Naive thymus-derived CD4-positive, alpha-beta T cell (primary cell): ENCODE measurements around the gene LRRC74A. TPM values are rescaled to one million over a fixed set of nuclear protein-coding genes. Genes with fewer than 3 reads are reported as not detected.

Source experiments
- ATAC-seq: fragments of 150-1000 bp; cut with Tn5 transposase; 2 replicates; pipeline ENCODE4 v1.10.0; 2021; ENCODE audit warnings: mild to moderate bottlenecking, moderate library complexity
- CTCF ChIA-PET: fragments of 350-600 bp; sonication (Branson Sonifier 250); formaldehyde crosslinking; loops from one replicate; lab custom pipeline; 2021; ENCODE audit warnings: antibody characterized with exemption; lab: Charles Lee
- POLR2A ChIA-PET: fragments of 350-600 bp; sonication (Branson Sonifier 250); formaldehyde crosslinking; loops from one replicate; lab custom pipeline; 2021; ENCODE audit warnings: antibody characterized with exemption, inconsistent platforms; lab: Charles Lee
- DNase-seq, 9 donors: peaks; one replicate each; pipeline versions ENCODE4 v3.0.0 to v3.0.0-alpha.2; 2020 to 2022; ENCODE audit warnings: mixed read lengths in 1 of 9
- H3K27ac ChIP-seq: one replicate; pipeline ENCODE4 v1.7.0; 2013; ENCODE audit warnings: mild to moderate bottlenecking, low read depth, low read length, moderate library complexity
- H3K27me3 ChIP-seq, 2 donors: one replicate each; pipeline ENCODE4 v1.7.0; 2013; ENCODE audit warnings: low read length in 2 of 2, mild to moderate bottlenecking in 2 of 2, moderate library complexity in 2 of 2; ENCODE audit not compliant: control insufficient read depth in 2 of 2, insufficient read depth in 2 of 2
- H3K36me3 ChIP-seq, 3 experiments: 1 replicate in 2 of 3; 2 replicates in 1 of 3; pipeline ENCODE4 v1.7.0; 2013; ENCODE audit warnings: low read length in 3 of 3, mild to moderate bottlenecking in 3 of 3, moderate library complexity in 1 of 3; ENCODE audit not compliant: insufficient read depth in 3 of 3, control insufficient read depth in 2 of 3
- H3K4me1 ChIP-seq, 2 donors: one replicate each; pipeline ENCODE4 v1.7.0; 2013; ENCODE audit warnings: low read length in 2 of 2, mild to moderate bottlenecking in 2 of 2, moderate library complexity in 1 of 2; ENCODE audit not compliant: control insufficient read depth in 2 of 2, insufficient read depth in 2 of 2
- H3K4me3 ChIP-seq: 2 replicates; pipeline ENCODE4 v1.7.0; 2013; ENCODE audit warnings: mild to moderate bottlenecking, low read length
- H3K9me3 ChIP-seq, 3 experiments: 1 replicate in 2 of 3; 2 replicates in 1 of 3; pipeline ENCODE4 v1.7.0; 2013; ENCODE audit warnings: low read length in 3 of 3; ENCODE audit not compliant: control insufficient read depth in 2 of 3
- H3K27ac Mint-ChIP-seq, 9 donors: one replicate each; pipeline ENCODE4 v1.8.0; 2020 to 2022; ENCODE audit warnings: mixed read lengths in 9 of 9, mild to moderate bottlenecking in 8 of 9, moderate library complexity in 5 of 9, inconsistent platforms in 2 of 9
- H3K27me3 Mint-ChIP-seq, 5 donors: one replicate each; pipeline ENCODE4 v1.8.0; 2021 to 2022; ENCODE audit warnings: mixed read lengths in 5 of 5, mild to moderate bottlenecking in 1 of 5
- H3K36me3 Mint-ChIP-seq, 5 donors: one replicate each; pipeline ENCODE4 v1.8.0; 2020 to 2022; ENCODE audit warnings: mixed read lengths in 5 of 5, mild to moderate bottlenecking in 3 of 5, inconsistent platforms in 1 of 5
- H3K4me1 Mint-ChIP-seq, 7 donors: one replicate each; pipeline ENCODE4 v1.8.0; 2020 to 2022; ENCODE audit warnings: mixed read lengths in 7 of 7, mild to moderate bottlenecking in 3 of 7, inconsistent platforms in 1 of 7
- H3K4me3 Mint-ChIP-seq, 10 donors: one replicate each; pipeline ENCODE4 v1.8.0; 2020 to 2022; ENCODE audit warnings: mild to moderate bottlenecking in 10 of 10, mixed read lengths in 10 of 10, moderate library complexity in 6 of 10, inconsistent platforms in 2 of 10
- H3K9me3 Mint-ChIP-seq, 11 donors: one replicate each; pipeline ENCODE4 v1.8.0; 2020 to 2022; ENCODE audit warnings: mixed read lengths in 11 of 11, mild to moderate bottlenecking in 4 of 11, inconsistent platforms in 1 of 11, moderate library complexity in 1 of 11
- intact Hi-C, 2 donors: fragments of 100-400 bp; cut with micrococcal nuclease; formaldehyde crosslinking; loops; one replicate each; pipeline ENCODE4 v1.15.1; 2023
- polyA plus RNA-seq, 2 donors: library from polyadenylated mRNA; unstranded; fragments of 300-500 nt; fragmentation: Illumina TruSeq; gene quantifications; one replicate each; pipeline ENCODE4 v1.2.3, GENCODE V29; 2021
- total RNA-seq, 6 experiments: library from RNA in 5 of 6; stranded (reverse) in 5 of 6; gene quantifications; 1 replicate in 5 of 6; 2 replicates in 1 of 6; pipeline ENCODE4 v1.2.3 and lab custom pipeline; 2021 to 2026

LRRC74A gene
- total and polyA plus RNA-seq, 7 experiments from 2014 or later: not detected

- ATAC-seq (no peak), DNase-seq (no peak)
- Mint-ChIP-seq H3K27me3 (no peaks in the 10 kb centered on the region), H3K4me3 (no peak overlapping the region), H3K4me1 (peaks cover 13 to 39% (median 33%) of the 10 kb centered on the region in 7 donors), H3K27ac (no peak overlapping the region), H3K9me3 (no peaks in the 10 kb centered on the region), H3K36me3 (peaks cover 22 to 70% (median 35%) of the 10 kb centered on the region in 5 donors)
- Histone ChIP-seq H3K9me3 (no peaks in the 10 kb centered on the region), H3K4me1 (peaks cover 8 to 10% of the 10 kb centered on the region in 2 donors), H3K36me3 (peaks cover 12 to 66% (median 16%) of the 10 kb centered on the region in 3 experiments), H3K4me3 (no peak overlapping the region), H3K27ac (no peak overlapping the region), H3K27me3 (no peaks in the 10 kb centered on the region)
- POLR2A ChIA-PET: interaction anchor here (0.5 kb wide), 1 partner anchor 98 kb away, joined by 5 read pairs; no protein-coding TSS in a partner anchor
- intact Hi-C loops: no loop called here
- CTCF ChIA-PET: no interaction called here
These were observed 19.8 kb upstream of the LRRC74A start for GRCh38 chr14:76806446-76806845.

- Histone ChIP-seq H3K27me3 (no peaks in the 10 kb centered on the region), H3K4me3 (no peak overlapping the region), H3K27ac (no peak overlapping the region), H3K36me3 (peaks cover 10 to 57% (median 12%) of the 10 kb centered on the region in 3 experiments), H3K4me1 (peaks cover 15 to 17% of the 10 kb centered on the region in 2 donors), H3K9me3 (no peaks in the 10 kb centered on the region)
- no peak overlapping the region for H3K27ac Mint-ChIP-seq
- ChIA-PET CTCF (no interaction called here), POLR2A (no interaction called here)
- H3K36me3 Mint-ChIP-seq: peaks cover 13 to 58% (median 25%) of the 10 kb centered on the region in 5 donors
- DNase-seq: no peak
- intact Hi-C loops: no loop called here
- no peaks in the 10 kb centered on the region for H3K27me3 Mint-ChIP-seq
- no peak overlapping the region for H3K4me3 Mint-ChIP-seq
- H3K4me1 Mint-ChIP-seq: peaks cover 18 to 47% (median 42%) of the 10 kb centered on the region in 7 donors
- peaks cover 0 to 4% (median 0%) of the 10 kb centered on the region in 11 donors for H3K9me3 Mint-ChIP-seq
- ATAC-seq: no peak
These were observed 18.2 kb upstream of the LRRC74A start for GRCh38 chr14:76808011-76808410.

- no peaks in the 10 kb centered on the region for H3K27me3 Mint-ChIP-seq
- ATAC-seq (no peak), DNase-seq (no peak)
- ChIA-PET CTCF (no interaction called here), POLR2A (no interaction called here)
- no peak overlapping the region for H3K4me3 Mint-ChIP-seq
- Histone ChIP-seq H3K27ac (no peak overlapping the region), H3K4me3 (no peak overlapping the region), H3K27me3 (no peaks in the 10 kb centered on the region), H3K36me3 (peaks cover 5 to 48% (median 7%) of the 10 kb centered on the region in 3 experiments), H3K9me3 (no peaks in the 10 kb centered on the region), H3K4me1 (peaks cover 20 to 21% of the 10 kb centered on the region in 2 donors)
- peaks cover 0 to 6% (median 0%) of the 10 kb centered on the region in 11 donors for H3K9me3 Mint-ChIP-seq
- H3K36me3 Mint-ChIP-seq: peaks cover 5 to 48% (median 15%) of the 10 kb centered on the region in 5 donors
- peaks cover 18 to 51% (median 49%) of the 10 kb centered on the region in 7 donors for H3K4me1 Mint-ChIP-seq
- intact Hi-C loops: no loop called here
- H3K27ac Mint-ChIP-seq: no peak overlapping the region
These were observed 17.2 kb upstream of the LRRC74A start for GRCh38 chr14:76808990-76809389.

GRCh38 chr14:76810525-76810924, 15.7 kb upstream of the LRRC74A start:
- Histone ChIP-seq H3K9me3 (no peaks in the 10 kb centered on the region), H3K4me3 (peak overlapping the region; percentile 53), H3K27ac (peak overlapping the region; percentile 87), H3K36me3 (peaks cover 4 to 41% (median 5%) of the 10 kb centered on the region in 3 experiments), H3K27me3 (no peaks in the 10 kb centered on the region), H3K4me1 (peaks cover 20 to 21% of the 10 kb centered on the region in 2 donors)
- H3K36me3 Mint-ChIP-seq: peaks cover 3 to 40% (median 15%) of the 10 kb centered on the region in 5 donors
- ChIA-PET CTCF (interaction anchor here (1.2 to 1.7 kb wide), 2 partner anchors 100 to 502 kb away, joined by 4 to 9 read pairs; no protein-coding TSS in a partner anchor), POLR2A (no interaction called here)
- H3K4me3 Mint-ChIP-seq: peak overlapping the region; percentile 88 to 99 (median 93)
- peaks cover 18 to 52% (median 44%) of the 10 kb centered on the region in 7 donors for H3K4me1 Mint-ChIP-seq
- no peaks in the 10 kb centered on the region for H3K27me3 Mint-ChIP-seq
- peak overlapping the region; percentile 60 to 96 (median 88) for H3K27ac Mint-ChIP-seq
- DNase-seq: no peak
- no peak for ATAC-seq
- intact Hi-C loops: loop anchor here in 1 of 2 donors (5.0 to 10.0 kb wide), 3 partner anchors 97 to 994 kb away; partner anchors contain the start of genes ADCK1 and SNW1
- peaks cover 0 to 6% (median 0%) of the 10 kb centered on the region in 11 donors for H3K9me3 Mint-ChIP-seq

GRCh38 chr14:76810953-76811400, 15.2 kb upstream of the LRRC74A start:
- Histone ChIP-seq H3K36me3 (peaks cover 0 to 38% (median 5%) of the 10 kb centered on the region in 3 experiments), H3K9me3 (no peaks in the 10 kb centered on the region), H3K27ac (peak overlapping the region; percentile 87), H3K27me3 (no peaks in the 10 kb centered on the region), H3K4me3 (peak overlapping the region; percentile 53), H3K4me1 (peaks cover 20 to 21% of the 10 kb centered on the region in 2 donors)
- DNase-seq: peak in 7 of 9 donors; percentile 4 to 38 (median 29)
- Mint-ChIP-seq H3K36me3 (peaks cover 3 to 35% (median 11%) of the 10 kb centered on the region in 5 donors), H3K27me3 (no peaks in the 10 kb centered on the region), H3K9me3 (peaks cover 0 to 6% (median 0%) of the 10 kb centered on the region in 11 donors), H3K4me1 (peaks cover 18 to 52% (median 41%) of the 10 kb centered on the region in 7 donors), H3K4me3 (peak overlapping the region; percentile 88 to 99 (median 93)), H3K27ac (peak overlapping the region; percentile 60 to 96 (median 88))
- CTCF ChIA-PET: interaction anchor here (0.6 to 1.7 kb wide), 3 partner anchors 101 to 826 kb away, joined by 3 to 9 read pairs (median 4); no protein-coding TSS in a partner anchor
- peak; percentile 43 for ATAC-seq
- POLR2A ChIA-PET: interaction anchor here (0.7 kb wide), 1 partner anchor 524 kb away, joined by 4 read pairs; no protein-coding TSS in a partner anchor
- intact Hi-C loops: loop anchor here (1.0 to 10.0 kb wide), 5 partner anchors 33 to 994 kb away; partner anchors contain the start of genes ADCK1 (in 1 of the 2) and SNW1 (in 1 of the 2)

- Mint-ChIP-seq H3K4me1 (peaks cover 18 to 52% (median 40%) of the 10 kb centered on the region in 7 donors), H3K27me3 (no peaks in the 10 kb centered on the region), H3K27ac (peak overlapping the region; percentile 85 to 96 (median 94)), H3K36me3 (peaks cover 3 to 29% (median 11%) of the 10 kb centered on the region in 5 donors), H3K4me3 (peak overlapping the region; percentile 88 to 99 (median 93)), H3K9me3 (peaks cover 0 to 6% (median 0%) of the 10 kb centered on the region in 11 donors)
- no peak for ATAC-seq
- Histone ChIP-seq H3K27ac (peak overlapping the region; percentile 87), H3K36me3 (peaks cover 0 to 32% (median 5%) of the 10 kb centered on the region in 3 experiments), H3K4me1 (peaks cover 20 to 21% of the 10 kb centered on the region in 2 donors), H3K9me3 (no peaks in the 10 kb centered on the region), H3K4me3 (peak overlapping the region; percentile 63), H3K27me3 (no peaks in the 10 kb centered on the region)
- DNase-seq: no peak
- ChIA-PET CTCF (interaction anchor here (0.6 to 1.7 kb wide), 4 partner anchors 37 to 827 kb away, joined by 3 to 9 read pairs (median 4); no protein-coding TSS in a partner anchor), POLR2A (interaction anchor here (0.6 to 0.7 kb wide), 2 partner anchors 307 to 524 kb away, joined by 3 to 4 read pairs; no protein-coding TSS in a partner anchor)
- intact Hi-C loops: loop anchor here (1.0 to 10.0 kb wide), 5 partner anchors 33 to 993 kb away; partner anchors contain the start of genes ADCK1 (in 1 of the 2) and SNW1 (in 1 of the 2)
These were observed 14.6 kb upstream of the LRRC74A start for GRCh38 chr14:76811561-76811960.
